Activated CD8-positive, alpha-beta memory T cell treated with anti-CD3 and anti-CD28 coated beads for 1 hour (primary cell): Measurements from ENCODE around the gene PFN1.

ENCODE experiments used
- DNase-seq, 2 donors: peaks; one replicate each; pipeline ENCODE4 v3.0.0-alpha.2; 2020; ENCODE audit warnings: low read depth in 1 of 2; ENCODE audit errors: extremely low read depth in 1 of 2

Gene PFN1

GRCh38 chr17:4945944-4946280 lies 2.4 kb downstream of the PFN1 start:
- DNase-seq: no peak

DNA sequence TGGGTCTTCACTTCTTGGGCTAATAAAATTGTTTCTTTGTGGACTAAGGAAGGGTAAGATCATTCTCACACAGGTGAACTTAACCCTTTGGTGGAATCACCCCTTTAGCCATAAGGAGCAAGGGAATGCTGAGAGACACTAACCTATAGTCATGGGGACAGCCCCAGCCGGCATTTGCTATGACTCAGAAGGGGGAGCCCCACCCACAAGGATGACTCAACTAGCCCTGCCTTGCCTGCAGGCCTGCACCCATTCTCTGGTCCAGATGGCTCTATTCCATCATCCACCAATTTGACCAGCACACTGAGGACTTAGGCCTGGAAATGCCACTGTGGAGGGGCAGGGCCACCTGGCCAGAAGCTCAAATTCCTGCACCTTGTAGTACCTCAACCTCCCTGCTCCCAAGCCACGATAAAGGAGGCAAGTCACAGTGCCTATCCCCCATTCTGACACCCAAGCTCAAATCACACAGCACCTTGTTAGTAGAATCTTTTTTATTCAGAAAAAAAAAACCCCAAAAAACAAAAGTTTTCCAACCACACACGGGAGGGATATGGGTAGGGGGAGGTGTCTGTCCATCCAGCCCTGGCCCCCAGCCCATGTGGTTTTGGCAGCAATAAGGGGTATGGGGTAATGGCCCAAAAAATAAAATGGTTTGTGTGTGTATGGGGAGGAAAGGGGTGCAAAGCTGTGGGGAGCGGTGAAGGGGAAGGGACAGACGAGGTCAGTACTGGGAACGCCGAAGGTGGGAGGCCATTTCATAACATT lies 3.0 kb downstream of the PFN1 start:
- DNase-seq: peak in 1 of 2 donors; percentile 63

GRCh38 chr17:4944554-4945175 lies 3.7 kb downstream of the PFN1 start:
- no peak for DNase-seq

DNA sequence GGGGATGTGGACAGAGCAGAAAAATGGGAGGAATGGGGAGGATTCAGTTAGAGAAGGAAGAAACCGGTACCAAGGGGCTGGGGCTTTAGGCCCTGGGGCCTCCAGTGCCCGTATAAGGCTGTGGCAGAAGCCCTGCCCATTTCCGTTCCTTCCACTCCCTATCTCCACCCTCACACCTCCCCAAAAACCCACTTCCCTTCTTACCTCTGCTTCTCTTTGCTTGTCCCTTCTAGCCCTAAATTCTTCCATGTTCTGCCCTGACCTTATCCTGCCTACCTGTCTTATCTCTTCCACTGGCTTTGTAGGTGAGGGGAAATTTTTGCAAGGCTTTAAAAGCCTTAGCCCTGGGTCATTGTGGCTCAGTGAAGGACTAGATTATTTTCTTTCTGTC lies 4.2 kb downstream of the PFN1 start:
- no peak for DNase-seq

- no peak for DNase-seq
These were observed 5.4 kb downstream of the PFN1 start for GRCh38 chr17:4942760-4943508.

DNA sequence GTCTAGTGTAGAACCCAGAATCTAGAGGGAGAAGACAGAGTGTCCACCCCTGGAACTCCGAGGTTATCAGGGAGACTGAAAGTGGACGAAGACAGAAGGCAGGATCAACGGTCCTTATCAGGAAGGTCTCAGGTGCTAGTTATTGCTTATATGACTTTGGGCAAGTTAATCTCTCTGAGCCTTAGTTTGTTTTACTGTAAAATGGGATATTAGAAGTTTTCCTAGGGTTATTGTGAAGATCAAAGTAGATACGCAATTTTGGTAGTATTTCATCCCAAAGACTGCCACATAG lies 7.1 kb downstream of the PFN1 start:
- no peak for DNase-seq

DNA sequence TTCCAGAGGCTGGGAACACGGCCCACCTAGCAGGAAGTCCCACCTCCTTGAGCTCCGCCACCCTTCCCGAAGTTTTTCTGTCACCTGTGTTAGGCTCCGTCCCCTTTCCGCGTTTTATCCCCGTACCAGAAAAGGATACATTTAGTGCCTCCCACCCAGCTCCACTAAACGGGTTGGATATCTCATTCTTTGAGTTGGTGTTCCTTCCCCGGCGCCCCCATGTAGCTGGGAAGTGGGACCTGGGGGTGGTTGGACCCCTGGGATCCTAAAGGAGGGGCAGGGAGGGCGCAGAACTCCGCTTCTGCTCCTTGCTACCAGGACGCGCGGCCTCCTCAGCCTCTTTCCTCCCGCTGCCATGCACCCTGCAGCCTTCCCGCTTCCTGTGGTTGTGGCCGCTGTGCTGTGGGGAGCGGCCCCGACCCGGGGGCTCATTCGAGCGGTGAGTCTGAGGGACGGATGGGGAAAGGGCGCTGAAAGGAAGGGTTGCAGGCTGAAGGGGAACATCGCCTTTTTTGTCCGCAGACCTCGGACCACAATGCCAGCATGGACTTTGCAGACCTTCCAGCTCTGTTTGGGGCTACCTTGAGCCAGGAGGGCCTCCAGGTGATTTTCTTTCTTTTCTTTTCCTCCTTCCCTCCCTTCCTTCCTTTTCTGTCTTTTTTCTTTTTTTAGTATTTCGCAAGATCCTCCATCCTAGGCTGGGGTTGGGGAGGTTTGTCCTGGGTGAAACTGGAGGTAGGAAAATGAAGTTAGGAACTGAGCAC lies 7.6 kb downstream of the PFN1 start:
- no peak for DNase-seq

DNA sequence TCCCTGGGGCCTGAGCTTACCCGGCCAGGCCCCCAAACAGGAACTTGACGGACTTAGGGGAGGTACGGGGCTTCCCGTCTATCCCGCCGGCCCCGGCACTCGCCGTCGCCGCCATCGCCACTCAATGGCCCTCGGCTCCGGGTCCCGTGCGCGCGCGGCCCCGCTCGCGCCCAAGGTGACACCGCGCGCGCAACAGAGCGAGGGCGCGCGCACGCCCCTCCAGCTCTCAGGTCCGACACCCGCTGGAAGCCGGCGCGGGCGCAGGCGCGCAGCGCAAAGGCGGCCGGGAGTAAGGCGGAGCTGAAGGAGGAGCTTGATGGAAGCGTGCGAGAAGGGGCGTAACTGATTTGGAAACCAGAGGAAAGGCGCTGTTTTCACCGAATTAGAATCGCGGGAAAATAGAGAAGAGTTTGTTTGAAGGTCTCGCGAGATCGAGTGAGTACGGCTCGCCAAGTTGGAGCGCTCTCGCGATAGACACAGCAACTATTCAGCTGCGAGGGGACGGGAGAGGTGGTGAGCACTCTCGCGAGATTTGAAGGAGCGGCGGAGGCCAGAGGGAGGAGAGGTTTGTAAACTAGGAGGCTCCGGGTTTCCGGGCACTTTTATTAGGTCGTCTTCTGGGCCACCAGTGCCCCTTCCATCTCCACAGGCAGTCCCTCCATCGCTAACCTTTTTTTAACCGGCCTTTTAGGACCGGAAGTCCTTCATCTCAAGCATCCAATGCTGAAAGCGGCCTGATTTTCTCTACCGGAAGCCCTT lies 8.4 kb downstream of the PFN1 start, which contains the start of the genes RNF167 and SLC25A11:
RNF167 (plus strand) TSS at position 473 of the 759 bp plus-strand sequence. CDS start 642 bp downstream, outside the sequence.
SLC25A11 (minus strand) TSS at position 251 of the 759 bp plus-strand sequence; CDS start at position 115, 136 bp downstream.
- peak; percentile 85 to 96 for DNase-seq

DNA sequence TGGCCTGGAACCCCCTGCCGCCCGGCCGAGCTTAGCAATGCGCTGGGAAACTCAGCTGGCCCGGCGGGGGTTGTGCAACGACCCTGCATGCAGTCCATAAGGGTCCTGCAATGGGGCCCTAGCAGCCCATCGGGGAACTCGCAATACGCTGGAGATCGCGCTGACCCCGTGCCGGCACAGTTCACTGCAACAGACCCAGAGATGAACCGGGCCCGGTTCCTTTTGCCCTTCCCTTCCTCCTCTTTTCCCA lies 8.9 kb downstream of the PFN1 start:
- DNase-seq: no peak

- no peak for DNase-seq
These were observed 9.4 kb downstream of the PFN1 start for GRCh38 chr17:4938688-4939545.

DNA sequence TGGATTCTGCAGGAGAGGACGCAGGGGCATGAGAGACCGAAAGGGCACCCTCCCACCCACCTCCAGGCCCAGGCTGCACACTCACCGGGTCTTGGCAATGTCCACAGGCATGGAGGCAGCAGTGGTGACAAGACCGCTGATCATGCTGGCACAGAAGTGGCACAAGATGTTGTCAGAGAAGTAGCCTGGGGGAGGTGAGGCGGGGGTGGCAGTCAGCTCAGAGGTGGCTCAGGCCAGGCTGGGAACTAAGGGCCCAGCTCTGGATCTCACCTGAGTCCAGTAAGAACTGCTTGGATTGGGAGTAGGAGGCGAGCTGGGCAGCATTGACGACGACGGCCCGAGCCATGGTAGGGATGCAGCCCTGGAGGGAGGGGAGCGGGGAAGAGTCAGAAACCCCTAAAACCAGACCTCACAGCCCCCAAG lies 10.2 kb downstream of the PFN1 start:
- no peak for DNase-seq

DNA sequence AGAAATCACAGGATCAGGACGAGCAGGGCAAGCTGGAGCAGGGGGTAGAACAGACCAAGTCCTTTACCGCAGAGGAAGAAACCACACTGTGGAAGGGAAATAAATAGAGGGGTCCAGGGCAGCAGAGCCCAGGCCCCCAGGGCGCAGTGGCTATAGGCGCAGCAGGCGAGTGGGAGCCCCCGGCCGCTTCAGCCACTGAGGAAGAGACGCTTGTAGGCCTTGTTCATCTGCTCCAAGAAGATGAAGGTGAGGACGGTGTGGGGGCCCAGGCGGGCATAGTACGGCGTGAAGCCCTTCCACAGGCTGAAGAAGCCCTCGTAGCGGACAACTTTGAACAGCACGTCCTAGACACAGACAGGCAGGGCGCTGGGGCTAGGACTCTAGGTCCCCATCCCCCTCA lies 10.8 kb downstream of the PFN1 start:
- no peak for DNase-seq

GRCh38 chr17:4936436-4936835 lies 11.9 kb downstream of the PFN1 start:
- no peak for DNase-seq

GRCh38 chr17:4935650-4936049 lies 12.7 kb downstream of the PFN1 start:
- DNase-seq: no peak

GRCh38 chr17:4934173-4934979 lies 14.0 kb downstream of the PFN1 start:
- no peak for DNase-seq

DNA sequence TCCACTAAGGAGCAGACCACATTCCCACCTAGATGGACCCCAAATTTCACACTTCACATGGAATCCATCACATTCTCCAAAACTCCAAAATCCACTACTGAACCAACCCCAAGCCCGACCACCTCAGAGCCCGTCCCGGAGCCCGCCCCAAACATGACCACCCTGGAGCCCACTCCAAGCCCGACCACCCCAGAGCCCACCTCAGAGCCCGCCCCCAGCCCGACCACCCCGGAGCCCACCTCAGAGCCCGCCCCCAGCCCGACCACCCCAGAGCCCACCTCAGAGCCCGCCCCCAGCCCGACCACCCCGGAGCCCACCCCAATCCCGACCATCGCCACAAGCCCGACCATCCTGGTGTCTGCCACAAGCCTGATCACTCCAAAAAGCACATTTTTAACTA lies 14.7 kb downstream of the PFN1 start:
- no peak for DNase-seq

- DNase-seq: no peak
These were observed 15.6 kb downstream of the PFN1 start for GRCh38 chr17:4932756-4933155.

DNA sequence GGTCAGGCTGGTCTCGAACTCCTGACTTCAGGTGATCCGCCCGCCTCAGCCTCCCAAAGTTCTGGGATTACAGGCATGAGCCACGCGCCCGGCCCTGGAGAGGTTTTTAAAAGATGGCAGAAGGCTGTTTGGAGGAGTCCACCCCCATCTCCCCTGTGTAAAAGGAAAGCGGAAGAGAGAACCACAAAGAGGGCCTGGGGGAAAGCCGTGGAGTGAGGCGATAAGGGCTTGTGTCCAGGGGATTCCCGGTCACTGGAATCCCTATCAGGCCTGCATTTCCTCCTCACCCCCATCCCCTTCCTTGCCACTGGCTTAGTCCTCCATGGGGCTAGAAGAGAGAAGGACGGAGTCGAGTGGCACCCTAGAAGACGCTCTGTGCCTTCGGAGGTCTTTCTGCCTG lies 16.4 kb downstream of the PFN1 start, which contains the start of gene GP1BA:
GP1BA (plus strand) TSS at position 315 of the 400 bp plus-strand sequence. CDS start 328 bp downstream, outside the sequence.
- no peak for DNase-seq

- DNase-seq: no peak
These were observed 19.4 kb downstream of the PFN1 start for GRCh38 chr17:4928881-4929280.
